Activated CD4-positive, alpha-beta T cell treated with anti-CD3 and anti-CD28 coated beads, Interleukin-2, amount 50 U/mL, for 1 hour (primary cell): ENCODE results near the gene EMP2.
A peak's percentile ranks its signal among the peaks of the same experiment; 100 is the strongest.
"Not testable (repeated sequence)": the region's sequence is repeated elsewhere in the genome, so short reads cannot be mapped to it uniquely, and the experiment has no call there.

ENCODE experiments used
- DNase-seq: peaks from one replicate; pipeline ENCODE4 v3.0.0-alpha.2; 2020

The EMP2 gene

GRCh38 chr16:10547708-10548107 lies 32.7 kb downstream of the EMP2 start:
- no peak for DNase-seq

GRCh38 chr16:10543231-10543977 lies 37.0 kb downstream of the EMP2 start:
- DNase-seq: no peak

GRCh38 chr16:10541366-10541765 lies 39.0 kb downstream of the EMP2 start:
- DNase-seq: no peak

- DNase-seq: no peak
These were observed 40.6 kb downstream of the EMP2 start for GRCh38 chr16:10539793-10540192.

GRCh38 chr16:10539236-10539635 lies 41.2 kb downstream of the EMP2 start:
- DNase-seq: no peak

- no peak for DNase-seq
These were observed 41.8 kb downstream of the EMP2 start for GRCh38 chr16:10538583-10538982.

- no peak for DNase-seq
These were observed 42.5 kb downstream of the EMP2 start for GRCh38 chr16:10537946-10538345.

- no peak for DNase-seq
These were observed 43.5 kb downstream of the EMP2 start for GRCh38 chr16:10536814-10537389.

- DNase-seq: not testable (repeated sequence)
These were observed 44.1 kb downstream of the EMP2 start for GRCh38 chr16:10536328-10536727.

GRCh38 chr16:10535461-10535860 lies 44.9 kb downstream of the EMP2 start:
- no peak for DNase-seq

- DNase-seq: no peak
These were observed 45.6 kb downstream of the EMP2 start for GRCh38 chr16:10534748-10535147.

- not testable (repeated sequence) for DNase-seq
These were observed 46.8 kb downstream of the EMP2 start for GRCh38 chr16:10533612-10534011.

GRCh38 chr16:10531582-10531981 lies 48.8 kb downstream of the EMP2 start:
- no peak for DNase-seq

GRCh38 chr16:10530685-10531084 lies 49.7 kb downstream of the EMP2 start:
- DNase-seq: no peak

- DNase-seq: no peak
These were observed 50.3 kb downstream of the EMP2 start for GRCh38 chr16:10529895-10530669.

- DNase-seq: no peak
These were observed 51.8 kb downstream of the EMP2 start for GRCh38 chr16:10528635-10529034.

- DNase-seq: no peak
These were observed 53.4 kb downstream of the EMP2 start for GRCh38 chr16:10526962-10527361.

GRCh38 chr16:10525214-10525825 lies 55.1 kb downstream of the EMP2 start:
- DNase-seq: no peak

- DNase-seq: no peak
These were observed 57.4 kb downstream of the EMP2 start for GRCh38 chr16:10522966-10523365.

- DNase-seq: peak; percentile 14
These were observed 58.6 kb downstream of the EMP2 start for GRCh38 chr16:10521681-10522274.

GRCh38 chr16:10520869-10521578 lies 59.4 kb downstream of the EMP2 start:
- no peak for DNase-seq
